ENCODE results near the gene GGPS1.
"Not testable (repeated sequence)": the region's sequence is repeated elsewhere in the genome, so short reads cannot be mapped to it uniquely, and the experiment has no call there.

GGPS1 gene

GRCh38 chr1:235307158-235308124 is 20.9 kb upstream of the GGPS1 start:
- peak; percentile 28 for DNase-seq

- DNase-seq, result not testable (repeated sequence)
These were observed 19.2 kb upstream of the GGPS1 start for GRCh38 chr1:235309206-235309605.

GRCh38 chr1:235313262-235313661 is 15.1 kb upstream of the GGPS1 start:
- DNase-seq, result no peak

- no peak for DNase-seq
These were observed 14.3 kb upstream of the GGPS1 start for GRCh38 chr1:235313931-235314678.

GRCh38 chr1:235315173-235315572 is 13.2 kb upstream of the GGPS1 start:
- DNase-seq, result no peak

GRCh38 chr1:235315735-235316134 is 12.6 kb upstream of the GGPS1 start:
- no peak for DNase-seq

- DNase-seq, result no peak
These were observed 11.2 kb upstream of the GGPS1 start for GRCh38 chr1:235317168-235317567.

DNA sequence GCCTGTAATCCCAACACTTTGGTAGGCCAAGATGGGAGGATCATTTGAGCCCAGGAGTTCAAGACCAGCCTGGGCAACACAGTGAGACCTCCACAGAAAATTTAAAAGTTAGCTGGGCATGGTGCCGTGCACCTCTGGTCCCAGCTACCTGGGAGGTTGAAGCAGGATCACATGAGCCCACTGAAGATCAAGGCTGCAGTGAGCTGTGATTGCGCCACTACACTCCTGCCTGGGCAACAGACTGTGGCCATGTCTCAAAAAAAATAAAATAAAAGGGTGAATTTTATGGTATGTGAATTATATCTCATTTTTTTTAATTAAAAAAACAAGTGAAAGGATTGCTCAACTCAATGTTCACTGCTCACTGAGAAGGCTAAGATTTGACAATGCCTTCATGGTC is 9.1 kb upstream of the GGPS1 start:
- DNase-seq, result no peak

DNA sequence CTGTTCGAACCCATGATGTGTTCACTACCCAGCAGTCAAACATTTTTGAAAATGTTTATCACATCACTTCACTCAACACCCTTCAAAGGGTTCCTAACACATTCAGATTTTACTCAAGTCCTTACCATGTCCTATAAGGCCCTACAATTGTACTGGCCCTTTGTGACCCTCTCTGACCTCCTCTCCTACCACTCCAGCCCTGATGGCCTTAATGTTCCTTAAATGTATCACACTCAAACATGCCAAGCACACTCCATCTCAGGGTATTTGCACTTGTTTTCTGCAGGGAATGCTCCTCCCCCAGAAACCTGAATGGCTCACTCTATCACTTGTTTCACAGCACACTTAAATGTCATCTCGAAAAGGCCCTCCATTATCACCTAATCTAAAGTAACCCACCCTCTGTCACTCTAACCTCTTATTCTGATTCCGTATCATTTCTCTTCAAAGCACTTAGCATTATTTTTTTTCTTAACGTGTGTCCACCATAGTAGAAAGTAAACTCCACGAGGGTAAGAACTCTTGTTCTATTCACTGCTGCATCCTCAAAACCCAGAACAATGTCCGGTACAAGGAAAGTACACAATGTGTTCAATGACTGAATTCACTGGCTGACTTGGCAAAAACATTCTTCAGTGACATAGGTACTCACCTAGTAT is 7.7 kb upstream of the GGPS1 start:
- no peak for DNase-seq

DNA sequence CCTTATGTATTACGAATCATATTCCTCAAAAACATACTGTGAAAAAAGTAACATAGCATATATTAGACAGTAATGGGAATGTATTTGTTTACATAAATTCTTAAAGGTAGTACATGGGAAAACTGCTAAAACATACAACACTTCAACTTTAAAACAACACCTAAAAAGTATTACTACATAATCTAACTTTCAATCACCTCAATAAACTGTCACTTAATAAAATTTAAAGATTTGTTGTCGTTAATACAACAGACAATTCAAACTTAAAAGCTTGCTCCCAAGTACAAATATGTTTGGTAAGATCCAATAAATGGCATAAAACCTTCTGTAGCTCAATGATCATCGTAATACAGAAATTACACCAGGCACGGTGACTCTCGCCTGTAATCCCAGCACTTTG is 4.1 kb upstream of the GGPS1 start:
- DNase-seq, result no peak

- DNase-seq, result no peak
These were observed 3.2 kb upstream of the GGPS1 start for GRCh38 chr1:235325139-235325538.

DNA sequence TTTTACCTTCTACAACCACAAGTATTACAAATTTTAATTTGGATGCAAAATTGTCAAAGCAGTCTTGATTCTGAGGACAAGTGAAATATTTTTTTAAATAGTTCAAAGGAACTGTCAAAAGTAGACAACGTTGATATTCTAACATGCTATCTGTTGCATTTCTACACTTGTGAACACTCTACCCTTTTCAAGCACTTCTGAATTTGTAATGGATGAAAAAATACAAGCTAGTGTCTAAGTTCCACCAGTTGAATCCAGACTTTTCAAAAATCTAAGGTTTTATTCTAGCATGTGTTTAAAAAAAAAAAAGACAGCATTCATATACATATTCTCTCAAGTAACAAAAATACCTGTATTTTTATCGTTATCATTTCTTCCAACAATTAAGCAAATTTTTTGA is 2.5 kb upstream of the GGPS1 start:
- no peak for DNase-seq

DNA sequence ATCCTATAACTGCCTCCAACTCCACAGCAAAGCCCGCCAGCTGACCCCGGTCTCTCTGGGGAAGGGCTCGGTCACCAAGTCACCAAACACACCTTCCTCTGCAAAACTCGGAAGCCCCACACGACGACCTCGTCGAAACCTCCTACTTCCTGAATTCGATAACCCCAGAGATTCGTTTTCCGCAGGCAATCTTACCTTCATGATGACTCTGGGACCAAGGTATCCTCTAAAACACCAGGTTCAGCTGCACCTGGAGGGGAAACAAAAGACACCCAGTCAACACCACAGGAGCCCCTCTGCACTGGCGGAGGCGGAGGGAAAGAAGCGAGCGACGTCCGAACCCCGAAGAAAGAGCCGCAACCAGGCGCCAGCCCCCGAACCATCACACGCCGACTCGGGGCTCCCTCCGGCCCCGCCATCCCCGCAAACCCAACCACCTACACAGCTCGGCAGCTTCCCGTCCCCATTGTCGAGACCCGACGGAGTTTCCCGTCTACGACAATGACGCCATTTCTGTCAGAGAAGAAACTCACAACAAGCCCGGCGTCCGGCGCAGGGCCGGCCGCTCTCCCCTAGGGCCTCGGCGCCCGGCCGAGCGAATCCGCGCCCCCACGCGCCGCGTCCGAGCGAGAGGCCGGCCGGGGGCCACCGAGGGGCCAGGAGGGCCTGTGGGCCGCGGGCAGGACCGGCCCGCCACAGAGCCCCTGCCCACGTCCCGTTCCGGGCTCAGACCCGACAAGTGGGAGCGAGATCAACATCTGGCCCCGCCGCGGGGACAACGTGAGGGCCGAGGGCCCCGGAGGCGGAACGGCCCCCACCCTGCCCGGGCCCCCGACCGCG is 1.4 kb upstream of the GGPS1 start:
- DNase-seq, result peak; percentile 87

- DNase-seq, result peak; percentile 38
These were observed 655 bp upstream of the GGPS1 start, which contains the start of gene ARID4B for GRCh38 chr1:235327559-235328270. ARID4B (minus strand) TSS chr1:235328179; CDS start chr1:235326919, 1,260 bp downstream.

DNA sequence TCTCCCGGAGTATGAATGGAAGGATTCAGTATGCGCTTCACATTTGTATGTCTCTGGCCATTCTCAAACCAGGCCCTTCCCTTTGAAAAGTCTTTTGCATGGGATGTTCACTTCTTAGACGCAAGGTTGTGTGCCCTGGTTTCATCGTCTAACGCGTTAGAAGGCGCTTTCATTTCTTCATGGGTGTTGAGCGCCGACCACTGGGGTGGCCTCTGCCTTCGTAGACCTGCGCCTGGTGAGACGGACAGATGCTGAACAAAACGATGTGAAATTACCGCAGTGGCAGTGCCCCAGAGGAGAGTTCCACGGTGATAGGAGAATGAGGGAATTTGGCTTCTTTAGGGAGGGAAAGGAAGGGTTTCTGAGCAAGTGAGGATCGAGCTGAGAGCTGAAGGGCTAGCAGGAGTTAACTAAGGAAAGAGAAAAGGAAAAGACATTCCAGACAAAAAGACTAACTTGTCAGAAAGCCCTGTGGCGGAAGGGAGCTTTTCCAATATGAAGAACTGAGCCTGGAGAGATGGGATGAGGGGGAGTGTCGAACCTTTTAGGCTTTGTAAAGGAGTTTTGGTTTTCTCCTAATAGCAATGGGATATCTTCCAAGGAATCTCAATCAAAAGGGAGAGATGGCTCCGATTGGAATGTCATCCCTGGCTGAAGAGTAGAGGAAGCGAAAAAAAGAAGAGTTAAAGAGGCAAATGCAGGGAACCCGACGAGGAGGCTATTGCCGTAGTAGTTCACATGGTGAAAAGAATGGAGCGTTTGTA is 951 bp downstream of the GGPS1 start:
- peak; percentile 35 for DNase-seq

- DNase-seq, result no peak
These were observed 2.5 kb downstream of the GGPS1 start for GRCh38 chr1:235330918-235331285.

GRCh38 chr1:235331401-235331800 is 3.0 kb downstream of the GGPS1 start:
- DNase-seq, result no peak

GRCh38 chr1:235336903-235337302 is 8.5 kb downstream of the GGPS1 start:
- DNase-seq, result no peak

DNA sequence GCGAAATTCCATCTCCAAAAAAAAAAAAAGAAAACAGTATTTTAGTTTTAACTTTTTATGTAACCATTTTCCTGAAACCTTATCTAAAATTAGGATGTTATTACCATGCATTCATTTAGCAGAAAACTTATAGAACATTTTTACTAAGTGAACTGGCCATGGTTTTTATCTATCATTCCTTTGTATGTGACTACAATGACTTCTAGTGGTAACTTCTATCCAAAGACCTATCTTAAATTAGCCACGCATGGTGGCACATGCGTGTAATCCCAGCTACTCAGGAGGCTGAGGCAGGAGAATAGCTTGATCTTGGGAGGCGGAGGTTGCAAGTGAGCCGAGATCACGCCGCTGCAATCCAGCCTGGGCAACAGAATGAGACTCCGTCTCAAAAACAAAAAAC is 11.4 kb downstream of the GGPS1 start:
- DNase-seq, result no peak

GRCh38 chr1:235341334-235341733 is 13.0 kb downstream of the GGPS1 start:
- DNase-seq, result no peak

GRCh38 chr1:235342039-235342438 is 13.7 kb downstream of the GGPS1 start:
- DNase-seq, result no peak

Measured in HCEC 1CT (cell line).